ENCODE data around the gene SUV39H1.
A peak's percentile ranks its signal among the peaks of the same experiment; 100 is the strongest.
"Not testable (repeated sequence)": the region's sequence is repeated elsewhere in the genome, so short reads cannot be mapped to it uniquely, and the experiment has no call there.

Gene SUV39H1

DNA sequence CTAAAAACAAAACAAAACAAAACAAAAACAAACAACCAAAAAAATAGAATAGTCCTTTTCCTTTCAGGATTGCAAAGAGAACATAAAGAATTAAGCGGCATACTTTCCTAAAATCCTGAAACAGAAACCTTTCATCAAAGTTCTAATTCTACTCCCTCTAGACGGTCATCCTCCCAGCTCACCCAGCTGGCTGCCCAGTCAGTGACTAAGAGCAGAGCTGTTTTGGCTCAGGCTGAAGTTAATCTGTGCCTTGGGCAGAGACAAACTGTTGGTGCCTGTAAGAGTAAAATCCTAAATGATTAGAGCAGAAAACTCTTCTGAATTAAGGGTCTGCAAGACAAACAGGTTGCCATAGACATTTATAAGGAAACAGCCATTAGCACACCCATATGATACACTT is 30.5 kb upstream of the SUV39H1 start:
- DNase-seq (ENCODE audit: low read depth): no peak
- TF ChIP-seq, protein P1, sequence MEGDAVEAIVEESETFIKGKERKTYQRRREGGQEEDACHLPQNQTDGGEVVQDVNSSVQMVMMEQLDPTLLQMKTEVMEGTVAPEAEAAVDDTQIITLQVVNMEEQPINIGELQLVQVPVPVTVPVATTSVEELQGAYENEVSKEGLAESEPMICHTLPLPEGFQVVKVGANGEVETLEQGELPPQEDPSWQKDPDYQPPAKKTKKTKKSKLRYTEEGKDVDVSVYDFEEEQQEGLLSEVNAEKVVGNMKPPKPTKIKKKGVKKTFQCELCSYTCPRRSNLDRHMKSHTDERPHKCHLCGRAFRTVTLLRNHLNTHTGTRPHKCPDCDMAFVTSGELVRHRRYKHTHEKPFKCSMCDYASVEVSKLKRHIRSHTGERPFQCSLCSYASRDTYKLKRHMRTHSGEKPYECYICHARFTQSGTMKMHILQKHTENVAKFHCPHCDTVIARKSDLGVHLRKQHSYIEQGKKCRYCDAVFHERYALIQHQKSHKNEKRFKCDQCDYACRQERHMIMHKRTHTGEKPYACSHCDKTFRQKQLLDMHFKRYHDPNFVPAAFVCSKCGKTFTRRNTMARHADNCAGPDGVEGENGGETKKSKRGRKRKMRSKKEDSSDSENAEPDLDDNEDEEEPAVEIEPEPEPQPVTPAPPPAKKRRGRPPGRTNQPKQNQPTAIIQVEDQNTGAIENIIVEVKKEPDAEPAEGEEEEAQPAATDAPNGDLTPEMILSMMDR (IDR thresholded peaks at IDR 0.05; ENCODE audit: low read depth, low read length, missing control alignments): no peak
- H3K4me3 ChIP-seq (ENCODE audit: low read depth, low read length): no peak overlapping the region
- in situ Hi-C loops (cut with HindIII; ENCODE audit: low sequenced_read_pairs): no loop called here

DNA sequence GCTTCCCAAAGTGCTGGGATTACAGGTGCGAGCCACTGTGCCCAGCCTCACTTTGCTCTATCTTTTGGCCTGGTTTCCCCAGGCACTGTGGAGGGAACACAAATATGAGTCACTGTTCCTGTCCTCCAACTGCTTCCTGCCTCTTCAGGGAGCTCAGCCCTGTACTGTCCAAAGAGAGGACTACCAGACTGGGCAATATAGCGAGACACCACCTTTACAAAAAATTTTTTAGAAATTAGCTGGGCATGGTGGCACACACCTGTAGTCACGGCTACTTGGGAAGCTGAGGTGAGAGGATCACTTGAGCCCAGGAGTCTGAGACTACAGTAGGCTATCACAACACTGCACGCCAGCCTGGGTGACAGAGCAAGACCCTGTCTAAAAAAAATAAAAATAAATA is 29.9 kb upstream of the SUV39H1 start:
- in situ Hi-C loops (cut with HindIII; ENCODE audit: low sequenced_read_pairs): no loop called here
- TF ChIP-seq, protein P1 (IDR thresholded peaks at IDR 0.05; ENCODE audit: low read depth, low read length, missing control alignments): no peak
- DNase-seq (ENCODE audit: low read depth): no peak
- no peak overlapping the region for H3K4me3 ChIP-seq (ENCODE audit: low read depth, low read length)

DNA sequence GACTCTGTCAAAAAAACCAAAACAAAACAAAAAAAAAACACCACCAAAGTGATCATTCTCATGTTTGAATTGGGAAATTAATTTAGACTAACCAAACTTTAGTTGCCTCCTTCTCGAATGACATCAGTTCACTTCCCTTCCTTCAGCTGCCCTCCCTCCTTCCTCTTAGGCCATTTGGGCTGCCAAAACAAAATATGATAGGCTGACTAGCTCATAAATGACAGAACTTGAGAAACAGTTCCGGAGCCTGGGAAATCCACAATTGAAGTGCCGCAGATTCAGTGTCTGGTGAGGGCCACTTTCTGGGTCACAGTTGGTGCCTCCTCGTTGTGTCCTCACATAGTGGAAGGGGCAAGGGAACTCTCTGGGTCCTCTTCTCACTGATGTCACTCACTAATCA is 29.0 kb upstream of the SUV39H1 start:
- in situ Hi-C loops (cut with HindIII; ENCODE audit: low sequenced_read_pairs): no loop called here
- TF ChIP-seq, protein P1 (IDR thresholded peaks at IDR 0.05; ENCODE audit: low read depth, low read length, missing control alignments): no peak
- no peak for DNase-seq (ENCODE audit: low read depth)
- H3K4me3 ChIP-seq (ENCODE audit: low read depth, low read length): no peak overlapping the region

DNA sequence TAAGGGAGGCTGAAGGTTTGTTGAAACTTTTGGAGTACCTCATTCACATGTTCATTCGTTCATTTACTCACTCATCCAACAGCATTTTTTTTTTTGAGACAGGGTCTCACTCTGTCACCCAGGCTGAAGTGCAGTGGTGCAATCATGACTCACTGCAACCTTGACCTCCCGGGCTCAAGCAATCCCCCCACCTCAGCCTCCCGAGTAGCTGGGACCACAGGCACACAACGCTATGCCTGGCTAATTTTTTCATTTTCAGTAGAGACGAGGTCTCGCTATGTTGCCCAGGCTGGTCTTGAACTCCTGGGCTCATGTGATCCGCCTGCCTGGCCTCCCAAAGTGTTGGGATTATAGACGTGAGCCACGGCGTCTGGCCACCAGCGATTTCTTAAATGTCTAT is 28.3 kb upstream of the SUV39H1 start:
- H3K4me3 ChIP-seq (ENCODE audit: low read depth, low read length); DNase-seq (ENCODE audit: low read depth); in situ Hi-C loops (cut with HindIII; ENCODE audit: low sequenced_read_pairs): not testable (repeated sequence)

DNA sequence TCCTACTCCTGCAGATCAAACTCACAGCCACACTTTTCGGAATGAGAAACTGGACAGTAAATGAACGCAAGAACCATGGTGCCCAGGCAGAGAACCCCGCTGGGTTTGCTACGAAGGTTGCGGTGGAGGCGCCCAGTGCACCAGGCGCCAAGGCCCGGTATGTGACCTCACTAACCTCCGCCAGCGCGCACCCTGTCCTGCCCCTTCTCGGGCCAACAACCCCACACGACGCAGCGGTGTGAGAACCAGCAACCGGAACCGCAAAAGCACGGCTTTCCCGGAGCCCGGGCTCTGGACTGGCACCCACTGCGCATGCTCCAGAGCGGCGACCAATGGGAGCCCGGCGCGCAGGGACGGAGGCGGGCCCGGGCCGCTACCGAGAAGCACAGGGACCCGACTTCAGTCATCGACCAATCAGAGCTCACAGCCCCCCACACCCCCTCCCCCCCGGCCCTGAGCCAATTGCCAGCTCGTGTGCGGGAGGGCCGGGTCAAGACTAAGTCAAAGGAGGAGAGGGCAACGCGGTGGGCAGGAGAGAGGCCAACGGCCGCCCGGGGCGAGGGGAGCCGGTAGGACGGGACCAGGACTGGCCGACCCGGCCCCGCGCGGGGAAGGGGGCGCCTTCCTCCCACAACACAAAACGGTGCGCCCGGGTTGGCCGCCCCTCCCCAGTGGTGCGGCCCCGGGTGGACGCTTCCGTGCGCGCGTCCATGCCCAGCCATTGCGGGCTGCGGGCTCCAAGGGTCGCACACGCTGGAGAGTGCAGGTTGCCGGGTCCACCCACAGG is 20.2 kb upstream of the SUV39H1 start:
- peak; percentile 43 for DNase-seq (ENCODE audit: low read depth)
- H3K4me3 ChIP-seq (ENCODE audit: low read depth, low read length): peak overlapping the region; percentile 68
- in situ Hi-C loops (cut with HindIII; ENCODE audit: low sequenced_read_pairs): no loop called here
- TF ChIP-seq, protein P1 (IDR thresholded peaks at IDR 0.05; ENCODE audit: low read depth, low read length, missing control alignments): no peak

DNA sequence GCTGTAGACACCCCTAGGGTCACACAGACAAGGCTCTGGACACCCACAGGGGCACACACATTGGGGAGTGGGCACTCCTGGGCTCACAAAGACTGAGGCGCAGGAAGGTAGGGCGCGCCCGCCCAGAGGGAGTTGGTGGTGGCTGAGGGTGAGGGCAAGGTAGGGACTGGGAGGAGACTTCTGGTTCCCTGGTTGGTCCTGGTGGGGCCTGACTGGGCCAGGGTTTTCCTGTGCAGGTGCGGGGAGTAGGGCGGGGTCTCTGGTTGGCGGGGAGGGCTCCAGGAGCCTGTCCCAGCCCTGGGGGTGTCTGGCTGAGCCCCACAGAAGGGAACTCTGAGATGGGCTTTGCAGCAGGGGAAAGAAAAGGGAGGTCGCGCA is 19.7 kb upstream of the SUV39H1 start:
- in situ Hi-C loops (cut with HindIII; ENCODE audit: low sequenced_read_pairs): no loop called here
- no peak for DNase-seq (ENCODE audit: low read depth)
- peak overlapping the region; percentile 68 for H3K4me3 ChIP-seq (ENCODE audit: low read depth, low read length)
- TF ChIP-seq, protein P1 (IDR thresholded peaks at IDR 0.05; ENCODE audit: low read depth, low read length, missing control alignments): no peak

DNA sequence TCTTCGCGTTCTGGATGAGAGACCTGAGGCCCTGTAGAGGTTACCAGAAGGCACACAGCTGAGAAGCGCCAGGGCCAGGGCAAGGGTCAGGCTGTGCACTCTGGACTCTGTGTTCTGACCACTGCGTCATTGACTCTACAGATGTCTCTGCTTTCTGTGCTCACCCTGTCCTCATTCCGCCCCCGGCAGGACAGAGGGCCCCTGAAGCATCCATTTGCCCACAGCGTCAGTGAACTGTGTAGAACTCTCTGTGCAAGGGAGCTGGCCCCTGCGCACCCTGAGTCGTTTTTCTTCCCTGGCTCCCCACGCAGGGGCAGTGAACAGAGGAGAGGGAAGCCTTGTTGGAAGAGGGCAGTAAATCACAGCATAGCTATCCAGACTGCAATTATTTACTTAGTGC is 19.0 kb upstream of the SUV39H1 start:
- no peak for DNase-seq (ENCODE audit: low read depth)
- peak overlapping the region; percentile 68 for H3K4me3 ChIP-seq (ENCODE audit: low read depth, low read length)
- in situ Hi-C loops (cut with HindIII; ENCODE audit: low sequenced_read_pairs): no loop called here
- TF ChIP-seq, protein P1 (IDR thresholded peaks at IDR 0.05; ENCODE audit: low read depth, low read length, missing control alignments): no peak

DNA sequence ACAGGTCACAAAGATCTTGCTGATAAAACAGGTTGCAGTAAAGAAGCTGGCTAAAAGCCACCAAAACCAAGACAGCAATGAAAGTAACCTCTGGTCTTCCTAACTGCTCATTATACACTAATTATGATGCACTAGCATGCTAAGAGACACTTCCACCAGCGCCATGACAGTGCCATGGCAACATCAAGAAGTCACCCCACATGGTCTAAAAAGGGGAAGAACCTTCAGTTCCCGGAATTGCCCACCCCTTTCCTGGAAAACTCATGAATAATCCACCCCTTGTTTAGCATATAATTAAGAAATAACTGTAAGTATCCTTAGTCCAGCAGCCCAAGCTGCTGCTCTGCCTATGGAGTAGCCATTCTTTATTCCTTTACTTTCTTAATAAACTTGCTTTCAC is 16.1 kb upstream of the SUV39H1 start:
- DNase-seq (ENCODE audit: low read depth); H3K4me3 ChIP-seq (ENCODE audit: low read depth, low read length); in situ Hi-C loops (cut with HindIII; ENCODE audit: low sequenced_read_pairs): not testable (repeated sequence)

DNA sequence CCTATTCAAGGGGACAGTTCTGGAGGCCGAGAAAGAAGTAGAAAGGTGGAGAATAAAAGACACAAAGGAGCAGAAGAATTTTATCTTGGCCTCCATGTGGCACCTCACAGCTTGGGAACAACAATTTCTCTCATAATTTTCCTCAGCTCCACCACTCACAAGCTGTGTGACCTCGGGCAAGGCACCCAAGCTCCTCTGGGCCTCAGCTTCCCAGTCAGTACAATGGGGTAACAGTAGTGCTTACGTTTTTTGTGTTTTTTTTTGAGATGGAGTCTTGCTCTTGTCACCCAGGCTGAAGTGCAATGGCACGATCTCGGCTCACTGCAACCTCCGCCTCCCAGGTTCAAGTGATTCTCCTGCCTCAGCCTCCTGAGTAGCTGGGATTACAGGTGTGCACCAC is 15.6 kb upstream of the SUV39H1 start:
- in situ Hi-C loops (cut with HindIII; ENCODE audit: low sequenced_read_pairs); DNase-seq (ENCODE audit: low read depth); H3K4me3 ChIP-seq (ENCODE audit: low read depth, low read length): not testable (repeated sequence)
